DLD1 (cell line): ENCODE measurements around the gene NUP160.
"Not testable (repeated sequence)": the region's sequence is repeated elsewhere in the genome, so short reads cannot be mapped to it uniquely, and the experiment has no call there.

Experiments
- in situ Hi-C: cut with HindIII; loops from 2 replicates; pipeline ENCODE4 v1.10.0; 2017; ENCODE audit warnings: low sequenced_read_pairs

NUP160 gene

DNA sequence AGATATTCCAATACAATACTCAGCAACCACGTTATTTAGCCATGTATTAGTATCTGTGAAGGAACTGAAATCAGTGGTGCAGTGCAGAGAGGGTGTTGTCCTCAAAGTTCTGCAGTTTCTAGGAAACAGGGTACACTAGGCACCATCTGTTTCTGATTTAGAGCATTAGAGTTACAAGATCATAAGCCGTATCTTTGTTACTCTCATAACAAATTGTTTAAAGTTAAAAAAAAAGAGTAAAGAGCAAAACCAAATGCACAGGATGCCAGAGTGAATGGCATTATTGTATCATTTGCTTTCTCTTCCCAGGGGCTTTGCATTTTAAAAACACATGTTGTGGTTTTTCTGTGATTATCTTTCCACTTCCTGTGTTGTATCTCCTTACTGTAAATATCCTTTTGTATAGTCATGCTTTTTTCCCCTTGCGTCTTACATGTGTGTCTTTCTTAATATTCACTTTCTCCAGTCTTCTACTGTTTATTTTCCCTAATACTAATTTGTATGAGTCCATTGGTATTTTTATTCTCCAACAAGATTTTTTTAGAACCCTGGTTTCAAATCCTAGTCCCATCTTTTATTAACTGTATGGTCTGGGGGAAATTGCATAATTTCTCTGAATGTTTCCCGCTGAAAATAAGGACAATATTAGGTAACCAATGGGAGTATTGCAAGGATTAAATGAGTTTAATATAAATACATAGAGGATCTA, 15.2 kb upstream of the NUP160 start:
- in situ Hi-C loops: no loop called here

DNA sequence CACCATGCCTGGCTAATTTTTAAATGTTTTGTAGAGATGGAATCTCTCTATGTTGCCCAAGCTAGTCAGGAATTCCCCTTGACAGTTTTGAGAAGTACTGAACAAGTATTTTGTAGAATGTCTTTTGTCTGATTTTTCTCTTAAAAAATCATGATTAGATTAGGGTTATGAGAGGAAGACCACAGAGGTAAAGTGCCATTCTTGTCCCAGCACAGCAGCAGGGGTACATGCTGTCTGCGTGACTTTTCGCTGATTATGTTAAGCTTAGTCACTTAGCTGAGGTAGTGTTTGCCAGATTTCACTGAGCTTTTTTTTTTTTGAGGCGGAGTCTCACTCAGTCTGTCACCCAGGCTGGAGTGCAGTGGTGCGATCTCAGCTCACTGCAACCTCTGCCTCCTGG, 13.6 kb upstream of the NUP160 start:
- in situ Hi-C loops: no loop called here

DNA sequence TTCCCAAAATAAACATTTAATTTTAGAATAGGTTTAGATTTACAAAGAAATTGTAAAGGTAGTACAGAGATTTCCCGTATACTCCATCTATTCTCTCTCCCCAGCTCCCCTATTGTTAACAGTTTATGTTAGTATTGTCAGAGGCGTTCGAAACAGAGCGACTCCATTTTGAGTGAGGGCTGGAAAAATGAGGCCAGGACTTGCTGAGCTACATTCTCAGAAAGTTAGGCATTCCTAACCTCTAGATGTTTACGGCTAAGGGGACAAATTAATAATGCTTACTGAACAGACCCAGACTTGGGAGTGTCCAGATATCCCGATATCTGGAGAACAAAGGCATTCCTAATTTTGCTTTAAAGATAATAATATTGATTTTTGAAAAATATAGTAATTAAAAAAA, 12.4 kb upstream of the NUP160 start:
- in situ Hi-C loops: no loop called here

DNA sequence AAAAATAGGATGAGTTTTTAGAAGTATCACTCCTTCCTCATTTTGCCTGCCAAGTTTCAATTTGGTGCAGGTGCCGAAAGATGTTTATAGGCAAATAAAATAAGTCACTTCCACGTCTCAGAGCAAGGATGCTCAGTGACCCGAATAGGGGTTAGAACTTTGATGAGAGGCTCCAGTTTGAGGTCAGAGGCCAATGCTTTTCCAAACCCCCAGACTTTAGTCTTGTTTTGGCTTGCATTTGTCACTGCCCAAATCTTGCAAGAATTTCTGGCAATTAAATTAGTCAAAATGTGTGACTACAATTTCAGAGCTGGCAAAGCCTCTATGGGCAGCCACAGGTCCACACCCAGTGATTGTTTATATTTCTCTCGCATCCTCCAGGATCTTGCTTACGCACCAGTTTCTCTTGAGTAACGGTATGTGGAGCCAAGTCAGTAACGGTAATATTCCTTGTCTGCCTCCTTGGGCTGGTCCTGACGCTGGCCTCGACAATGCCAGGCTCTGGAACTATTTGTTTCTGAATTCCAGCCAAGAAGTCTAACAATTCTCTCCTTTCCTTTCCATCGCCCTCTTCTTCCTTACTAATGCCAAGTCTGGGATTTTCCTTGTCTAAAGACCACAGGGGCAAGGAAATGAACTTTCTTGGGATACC, 9.9 kb upstream of the NUP160 start:
- in situ Hi-C loops: no loop called here

DNA sequence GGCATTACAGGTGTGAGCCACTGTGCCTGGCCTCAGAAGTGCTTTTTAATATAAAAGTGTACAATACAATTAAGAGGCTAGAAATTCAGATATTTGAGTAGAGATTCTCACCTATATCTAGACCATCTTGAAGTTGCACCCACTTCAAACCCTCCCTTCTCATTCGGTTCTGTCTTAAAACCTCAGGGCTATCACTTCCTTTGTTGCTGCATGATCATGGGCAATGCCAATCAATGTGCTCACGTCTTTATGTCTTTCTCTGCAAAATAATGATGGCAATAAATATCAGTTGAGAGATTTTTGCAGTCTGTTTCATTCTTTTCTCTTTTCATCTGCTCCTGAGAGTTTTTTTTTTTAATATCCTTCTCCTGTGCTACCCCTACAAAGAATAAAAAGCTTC, 9.3 kb upstream of the NUP160 start:
- in situ Hi-C loops: no loop called here

DNA sequence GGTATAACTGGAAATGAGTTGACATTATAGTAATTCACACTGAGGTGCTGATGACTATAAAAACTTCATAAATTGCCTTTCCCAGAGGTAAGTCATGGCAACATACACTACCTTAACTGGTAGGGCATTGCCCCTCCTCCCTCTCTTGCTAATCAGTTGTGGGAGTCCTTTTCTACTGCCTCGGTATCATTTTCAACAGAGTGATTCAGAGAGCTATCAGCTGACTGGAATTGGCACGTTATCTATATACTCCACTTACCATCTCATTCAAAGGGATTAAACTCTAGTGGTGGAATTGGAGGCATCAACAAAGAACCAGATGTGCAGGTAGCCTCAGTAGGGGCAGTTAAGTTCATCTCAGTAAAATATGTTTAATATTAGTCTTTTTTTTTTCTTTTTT, 8.0 kb upstream of the NUP160 start:
- in situ Hi-C loops: no loop called here

DNA sequence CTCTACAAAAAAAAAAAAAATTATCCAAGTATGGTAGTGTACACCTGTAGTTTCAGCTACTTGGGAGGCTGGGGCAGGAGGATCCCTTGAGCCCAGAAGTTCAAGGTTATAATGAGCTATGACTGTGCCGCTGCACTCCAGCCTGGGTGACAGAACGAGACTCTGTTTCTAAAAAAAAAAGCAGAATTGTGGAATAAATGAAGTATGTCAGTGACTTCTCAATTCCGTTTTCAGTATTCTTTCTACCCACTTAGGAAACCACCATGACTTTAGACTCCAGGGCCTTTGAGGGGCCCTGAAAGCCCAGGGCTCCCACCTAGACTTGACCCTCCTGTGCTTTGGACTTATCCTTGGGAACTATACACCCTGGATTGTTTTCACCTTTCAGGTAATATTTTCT, 6.5 kb upstream of the NUP160 start:
- in situ Hi-C loops: no loop called here

DNA sequence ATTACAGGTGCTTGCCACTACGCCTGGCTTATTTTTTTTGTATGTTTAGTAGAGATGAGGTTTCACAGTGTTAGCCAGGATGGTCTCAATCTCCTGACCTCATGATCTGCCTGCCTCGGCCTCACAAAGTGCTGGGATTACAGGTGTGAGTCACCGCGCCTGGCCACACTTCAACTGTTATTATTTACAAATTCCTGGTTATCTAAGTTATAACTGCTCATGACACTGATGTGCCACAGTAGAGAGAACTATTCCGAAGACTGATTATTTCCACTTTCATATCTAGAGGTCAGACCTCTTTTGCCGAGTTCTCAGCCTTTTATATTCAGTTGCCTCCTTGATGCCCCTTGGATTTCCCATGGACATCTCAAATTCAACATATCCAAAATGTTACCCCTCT, 3.9 kb upstream of the NUP160 start:
- in situ Hi-C loops: no loop called here

DNA sequence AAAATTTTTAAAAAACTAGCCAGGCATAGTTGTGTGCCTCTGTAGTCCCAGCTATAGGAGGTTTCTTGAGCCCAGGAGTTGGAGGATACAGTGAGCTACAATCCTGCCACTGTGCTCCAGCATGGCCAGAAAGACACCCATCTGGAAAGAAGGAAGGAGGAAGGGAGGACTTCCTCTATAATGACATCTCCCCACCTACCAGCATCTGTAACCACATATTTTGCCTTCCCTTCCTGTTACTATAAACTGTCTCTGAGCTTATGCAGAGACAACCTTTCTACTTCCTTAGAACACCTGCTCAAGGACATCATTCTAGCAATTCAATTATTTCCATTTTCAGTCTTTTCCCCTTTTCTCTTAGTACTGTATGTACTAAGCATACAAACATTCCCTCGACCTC, 2.2 kb upstream of the NUP160 start:
- in situ Hi-C loops: no loop called here

DNA sequence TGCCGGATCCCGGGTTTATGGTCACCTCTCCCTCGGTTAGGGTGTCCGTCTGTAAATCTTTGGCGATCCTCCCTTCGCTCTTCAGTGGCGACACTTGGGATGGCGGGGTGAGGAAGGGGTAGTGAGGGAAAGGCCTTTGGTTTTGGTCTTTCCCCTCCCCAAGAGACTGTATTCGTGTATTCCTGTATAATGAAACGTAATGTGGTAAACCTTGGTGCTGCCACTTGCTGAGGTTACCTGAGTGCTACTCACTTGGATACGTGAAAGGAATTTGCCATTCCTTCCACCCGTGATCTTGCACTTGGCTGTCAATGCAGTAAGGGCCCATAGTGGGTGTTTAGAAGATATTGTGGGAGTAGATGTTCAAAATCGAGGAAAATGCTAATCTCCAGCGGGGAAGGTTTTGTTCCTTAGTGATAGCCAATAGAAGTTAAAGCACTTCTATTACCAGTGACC, 578 bp upstream of the NUP160 start:
- in situ Hi-C loops: no loop called here

DNA sequence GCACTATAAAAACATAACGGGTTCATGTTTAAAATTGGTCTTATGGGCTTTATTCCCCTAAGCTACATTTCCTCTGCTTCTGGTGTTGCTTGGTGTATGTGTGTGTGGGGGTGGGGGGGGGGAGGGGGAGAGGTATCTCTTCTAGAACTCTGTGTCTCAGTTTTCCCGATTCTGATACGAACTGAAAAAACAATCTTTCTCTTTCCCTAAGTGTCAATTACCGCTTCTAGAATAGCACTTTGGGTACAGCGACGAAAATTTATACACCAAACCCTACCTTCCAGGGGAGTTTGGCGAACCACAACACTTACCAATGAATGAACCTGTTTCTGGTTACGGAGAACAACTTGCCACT, 636 bp downstream of the NUP160 start:
- in situ Hi-C loops: no loop called here

DNA sequence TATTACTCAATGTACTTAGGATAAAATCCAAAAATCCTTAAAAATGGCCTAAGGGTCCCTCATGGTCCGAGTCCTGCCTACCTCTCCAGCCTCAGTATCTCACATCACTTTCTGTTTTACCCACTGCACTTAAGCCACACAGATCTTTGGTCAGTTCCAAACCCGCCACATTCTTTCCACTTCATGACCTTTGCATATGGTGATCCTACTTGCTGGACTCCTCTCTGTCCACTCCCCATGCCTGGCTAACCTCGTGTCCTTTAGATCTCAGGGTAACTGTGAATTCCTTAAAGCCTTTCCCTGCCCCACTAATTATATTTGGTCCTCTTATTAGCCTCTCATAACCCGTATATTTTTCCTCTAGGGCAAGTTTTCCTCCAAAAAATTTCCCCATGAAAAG, 1.2 kb downstream of the NUP160 start:
- in situ Hi-C loops: no loop called here

DNA sequence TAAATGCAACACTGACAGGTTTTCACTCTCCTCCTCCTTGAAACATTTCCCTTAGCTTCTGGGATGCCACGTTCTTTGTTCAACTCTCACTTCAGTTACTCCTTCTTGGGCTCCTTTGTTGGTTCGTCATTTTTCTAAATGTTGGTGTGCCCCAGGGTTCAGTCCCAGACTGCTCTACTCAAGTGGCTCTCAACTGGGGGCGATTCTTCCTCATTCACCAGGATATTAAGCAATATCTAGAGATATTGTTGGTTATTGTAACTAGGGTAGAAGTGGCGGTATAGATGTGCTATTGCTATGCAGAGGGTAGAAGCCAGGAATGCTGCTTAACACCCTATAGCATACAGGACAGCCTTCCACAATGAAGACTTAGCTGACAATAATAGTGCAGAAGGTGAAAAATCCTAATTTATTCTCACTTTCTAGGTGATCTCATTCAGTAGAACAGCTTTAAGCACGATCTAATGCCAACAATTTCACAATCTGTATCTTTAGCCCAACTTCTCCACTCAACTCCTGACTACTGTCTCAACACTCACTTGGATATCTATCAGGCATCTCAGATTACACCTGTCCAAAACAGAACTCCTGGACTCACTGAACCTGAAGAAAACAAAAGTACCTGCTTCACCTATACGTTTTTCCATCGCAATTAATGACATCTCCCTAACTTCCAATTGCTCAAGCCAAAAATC, 4.6 kb downstream of the NUP160 start:
- in situ Hi-C loops: no loop called here

DNA sequence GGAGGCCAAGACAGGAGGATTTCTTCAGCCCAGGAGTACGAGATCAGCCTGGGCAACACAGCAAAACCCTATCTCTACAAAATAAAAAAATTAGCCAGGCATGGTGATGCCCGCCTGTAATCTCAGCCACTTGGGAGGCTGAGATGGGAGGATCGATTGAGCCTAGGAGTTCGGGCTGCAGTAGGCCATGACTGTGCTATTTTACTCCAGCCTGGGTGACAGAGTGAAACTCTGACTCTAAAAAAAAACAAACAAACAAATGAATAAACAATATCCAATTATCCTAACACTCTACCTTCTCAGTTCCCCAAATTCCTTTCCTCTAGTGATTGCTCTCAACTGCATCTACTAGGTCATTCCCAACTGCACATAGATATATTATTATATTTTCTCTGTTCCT, 5.4 kb downstream of the NUP160 start:
- in situ Hi-C loops: no loop called here

DNA sequence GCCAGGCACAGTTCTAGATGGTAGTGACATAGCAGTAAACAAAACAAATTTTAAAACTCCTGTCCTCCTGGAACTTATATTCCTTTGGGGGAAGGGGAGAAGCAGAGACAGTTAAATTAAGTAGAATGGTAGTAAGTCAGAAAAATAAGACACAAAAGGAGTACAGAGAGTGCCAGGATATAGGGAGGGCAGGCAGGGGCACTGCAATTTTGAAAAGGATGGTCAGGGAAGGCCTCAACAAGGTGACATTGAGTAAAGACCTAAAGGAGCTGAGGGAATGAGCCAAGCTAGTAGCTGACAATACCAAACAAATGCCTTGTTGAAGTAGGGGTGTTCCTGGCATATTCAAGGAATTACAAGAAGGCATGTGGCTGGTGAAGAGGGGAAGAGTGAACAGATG, 10.2 kb downstream of the NUP160 start:
- in situ Hi-C loops: no loop called here

DNA sequence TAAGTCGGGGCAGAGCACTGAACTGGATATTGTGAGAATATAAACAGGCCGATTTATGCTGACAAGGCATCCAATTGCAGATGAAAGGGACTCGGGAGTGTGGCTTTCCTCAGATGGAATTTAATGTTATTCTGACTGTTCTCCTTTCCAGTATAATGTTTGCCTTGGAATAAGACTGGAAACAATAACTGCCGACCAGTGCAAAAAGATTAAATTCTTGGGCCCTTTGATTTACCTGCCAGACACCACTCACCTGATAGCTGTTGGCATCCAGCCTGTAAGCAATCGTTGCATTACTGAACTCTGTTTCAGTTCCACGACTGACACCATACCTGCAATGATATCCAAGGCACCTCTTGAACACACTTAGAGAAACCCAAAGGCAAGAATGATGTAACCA, 10.9 kb downstream of the NUP160 start:
- in situ Hi-C loops: no loop called here

DNA sequence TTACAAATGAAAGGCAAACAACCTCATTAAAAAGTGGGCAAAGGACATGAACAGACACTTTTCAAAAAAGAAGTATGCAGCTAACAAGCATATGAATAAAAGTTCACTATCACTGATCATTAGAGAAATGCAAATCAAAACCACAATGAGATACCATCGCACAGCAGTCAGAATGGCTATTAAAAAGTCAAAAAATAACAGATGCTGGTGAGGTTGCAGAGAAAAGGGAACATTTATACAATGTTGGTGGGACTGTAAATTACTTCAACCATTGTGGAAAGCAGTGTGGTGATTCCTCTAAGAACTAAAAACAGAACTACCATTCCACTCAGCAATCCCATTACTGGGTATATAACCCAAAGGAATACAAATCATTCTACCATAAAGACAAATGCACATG, 18.1 kb downstream of the NUP160 start:
- in situ Hi-C loops: not testable (repeated sequence)

DNA sequence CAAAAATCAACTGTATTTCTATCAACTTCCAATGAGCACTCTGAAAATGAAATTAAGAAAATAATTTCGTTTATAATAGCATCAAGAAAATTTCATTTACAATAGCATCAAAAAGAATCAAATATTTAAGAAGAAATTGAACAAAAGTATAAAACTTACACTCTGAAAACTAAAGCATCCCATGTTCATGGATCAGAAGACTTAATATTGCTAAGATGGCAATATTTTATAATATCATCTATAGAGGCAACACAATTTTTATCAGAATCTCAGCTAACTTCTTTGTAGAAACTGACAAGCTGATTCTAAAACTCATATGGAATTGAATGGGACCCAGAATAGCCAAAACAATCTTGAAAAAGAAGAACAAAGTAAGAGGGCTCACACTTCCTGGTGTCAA, 19.9 kb downstream of the NUP160 start:
- in situ Hi-C loops: no loop called here

DNA sequence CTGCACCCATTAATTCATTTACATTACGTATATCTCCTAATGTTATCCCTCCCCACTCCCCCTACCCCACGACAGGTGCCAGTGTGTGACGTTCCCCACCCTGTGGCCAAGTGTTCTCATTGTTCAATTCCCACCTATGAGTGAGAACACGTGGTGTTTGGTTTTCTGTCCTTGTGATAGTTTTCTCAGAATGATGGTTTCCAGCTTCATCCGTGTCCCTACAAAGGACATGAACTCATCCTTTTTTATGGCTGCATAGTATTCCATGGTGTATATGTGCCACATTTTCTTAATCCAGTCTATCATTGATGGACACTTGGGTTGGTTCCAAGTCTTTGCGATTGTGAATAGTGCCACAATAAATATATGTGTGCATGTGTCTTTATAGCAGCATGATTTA, 25.5 kb downstream of the NUP160 start:
- in situ Hi-C loops: not testable (repeated sequence)

DNA sequence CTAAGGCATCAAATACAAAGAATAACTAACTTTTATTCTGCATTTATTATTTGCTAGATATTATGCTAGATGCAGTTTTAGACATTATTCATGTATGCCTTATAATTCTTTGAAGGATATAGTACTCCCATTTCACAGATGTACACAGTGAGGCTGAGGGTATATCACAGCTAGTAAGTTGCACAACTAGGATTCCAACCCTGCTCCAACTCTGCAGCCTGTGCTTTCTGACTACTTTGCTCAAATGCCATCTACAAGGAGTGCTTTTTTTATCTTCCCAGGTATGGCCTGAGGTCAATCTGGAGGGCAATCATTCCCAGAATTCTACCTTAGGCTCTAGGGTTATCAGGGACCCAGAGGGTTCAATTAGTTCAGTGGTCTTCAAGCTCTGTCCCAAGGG, 28.4 kb downstream of the NUP160 start:
- in situ Hi-C loops: no loop called here

DNA sequence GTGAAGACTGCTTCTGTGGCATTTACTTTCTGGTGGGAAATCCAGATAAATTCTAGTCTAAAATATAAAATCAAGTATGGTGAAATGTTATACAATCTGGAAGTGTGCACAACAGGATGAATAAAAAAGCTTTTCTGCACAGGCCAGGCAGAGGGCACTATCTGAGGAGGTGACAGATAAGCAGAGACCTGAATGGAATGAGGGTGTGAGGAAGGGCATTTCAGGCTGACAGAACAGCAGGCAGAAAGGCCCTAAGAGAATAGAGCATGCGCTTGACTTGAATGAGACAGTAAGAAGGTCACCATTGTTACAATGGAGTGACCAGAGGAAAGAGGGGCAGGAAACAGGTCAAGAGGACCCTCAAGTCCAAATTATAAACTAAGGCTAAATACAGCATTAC, 47.4 kb downstream of the NUP160 start:
- in situ Hi-C loops: no loop called here

DNA sequence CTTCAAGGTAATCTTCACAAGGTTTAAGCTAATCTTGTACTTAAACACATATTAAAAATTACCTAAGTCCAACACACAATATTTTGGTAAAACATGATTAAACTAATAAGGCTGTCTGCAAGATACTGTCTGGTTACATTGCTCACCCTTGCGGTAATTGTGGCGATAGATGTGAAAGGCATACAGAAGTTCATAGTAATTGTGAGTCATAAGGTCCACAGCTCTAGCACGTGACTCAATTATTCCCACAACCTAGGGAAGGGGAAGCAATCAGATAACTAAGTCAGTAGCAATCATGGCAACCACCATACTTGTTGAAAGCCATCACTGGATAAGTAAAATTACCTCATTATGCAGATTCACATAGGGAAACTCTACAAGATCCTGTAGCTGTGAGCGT, 50.5 kb downstream of the NUP160 start:
- in situ Hi-C loops: no loop called here
